Measurements from ENCODE around the gene PRKAA1.

PRKAA1 gene

DNA sequence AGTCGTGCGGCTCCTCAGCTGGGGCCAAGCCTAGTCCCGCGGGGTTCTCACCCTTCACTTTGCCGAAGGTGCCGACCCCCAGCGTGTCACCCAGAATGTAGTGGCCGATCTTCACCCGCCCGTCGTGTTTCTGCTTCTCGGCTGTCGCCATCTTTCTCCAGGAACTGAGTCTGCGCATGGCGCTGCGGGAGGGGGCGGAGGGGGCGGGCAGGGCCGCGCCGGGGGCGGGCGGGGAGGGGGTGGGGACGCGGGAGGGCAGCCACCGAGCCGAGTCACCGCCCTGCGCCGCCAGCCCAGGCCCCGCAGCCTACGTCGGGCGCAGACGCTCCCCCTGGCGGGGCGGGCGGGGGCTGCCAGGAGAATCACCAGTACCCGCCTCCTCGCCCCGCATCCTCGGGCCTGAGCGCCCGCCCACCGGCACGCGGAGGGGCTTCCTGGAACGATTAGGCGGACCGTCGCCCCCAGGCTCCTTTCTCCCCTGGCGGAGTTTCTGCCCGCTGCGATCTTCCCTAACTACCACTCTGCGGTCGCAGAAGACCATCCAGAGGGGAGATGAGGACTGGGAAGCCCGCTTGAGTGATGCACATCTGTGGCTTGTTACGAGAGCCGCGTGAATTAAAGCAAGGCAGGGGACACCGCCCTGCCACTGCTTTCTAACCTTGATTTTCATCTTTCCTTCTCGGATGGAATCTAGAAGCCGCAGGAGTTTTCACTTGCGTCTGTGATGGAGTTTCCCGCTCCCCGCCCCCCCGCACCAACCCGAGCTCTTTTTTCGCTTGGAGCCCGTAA is at the start of gene PRKAA1:
PRKAA1 (minus strand) TSS at position 363 of the 789 bp plus-strand sequence; CDS start at position 178, 185 bp downstream.
- peak; percentile 77 for DNase-seq (ENCODE audit: low read depth, low spot score)

DNA sequence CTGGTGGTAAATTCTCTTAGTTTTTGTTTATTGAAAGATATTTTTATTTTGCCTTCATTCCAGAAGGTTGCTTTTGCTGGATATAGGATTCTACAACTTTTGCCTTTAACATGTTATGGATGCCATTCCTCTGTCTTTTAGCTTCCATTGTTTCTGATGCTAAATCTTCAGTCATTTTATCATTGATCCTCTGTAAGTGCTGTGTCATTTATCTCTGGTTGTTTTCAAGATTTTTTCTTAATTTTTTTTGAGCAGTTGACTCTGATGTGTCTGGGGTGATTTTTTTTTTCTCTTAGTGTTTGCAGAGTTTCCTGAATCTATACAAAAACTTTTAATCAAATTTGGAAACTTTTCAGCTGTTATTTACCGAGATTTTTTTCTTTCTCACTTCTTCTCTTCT is 49.4 kb upstream of the PRKAA1 start:
- no peak for DNase-seq (ENCODE audit: low read depth, low spot score)

DNA sequence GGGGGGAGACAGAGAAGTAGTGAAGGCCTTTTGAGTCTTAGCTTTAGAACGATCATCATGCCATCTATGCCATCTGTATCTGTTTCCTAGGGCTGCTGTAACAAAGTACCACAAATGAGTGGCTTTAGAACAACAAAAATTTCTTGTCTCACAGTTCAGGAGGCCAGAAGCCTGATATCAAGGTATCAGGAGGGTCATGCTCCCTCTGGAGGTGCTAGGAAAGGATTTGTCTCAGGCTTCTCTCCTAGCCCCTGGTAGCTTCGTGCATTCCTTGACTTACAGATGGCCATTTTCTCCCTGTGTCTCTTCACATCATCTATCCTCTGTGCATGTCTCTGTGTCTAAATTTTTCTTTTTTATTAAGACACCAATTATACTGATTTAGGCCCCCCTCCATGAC is 48.2 kb upstream of the PRKAA1 start:
- no peak for DNase-seq (ENCODE audit: low read depth, low spot score)

DNA sequence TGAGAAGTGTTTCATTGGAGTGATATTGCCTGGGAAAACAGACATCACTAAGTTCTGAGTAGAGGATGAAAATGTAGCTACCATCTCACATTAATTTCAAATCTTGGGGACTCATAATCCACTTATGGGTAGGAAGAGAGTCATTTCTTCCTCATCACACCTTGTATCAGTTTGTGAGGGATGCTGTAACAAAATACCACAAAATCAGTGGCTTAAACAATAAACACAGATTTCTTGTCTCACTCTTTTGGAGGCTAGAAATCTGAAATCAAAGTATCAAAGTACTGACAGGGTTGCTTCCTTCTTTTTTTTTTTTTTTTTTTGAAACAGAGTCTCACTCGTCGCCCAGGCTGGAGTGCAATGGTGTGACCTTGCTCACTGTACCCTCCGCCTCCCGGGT is 46.4 kb upstream of the PRKAA1 start:
- DNase-seq (ENCODE audit: low read depth, low spot score): no peak

DNA sequence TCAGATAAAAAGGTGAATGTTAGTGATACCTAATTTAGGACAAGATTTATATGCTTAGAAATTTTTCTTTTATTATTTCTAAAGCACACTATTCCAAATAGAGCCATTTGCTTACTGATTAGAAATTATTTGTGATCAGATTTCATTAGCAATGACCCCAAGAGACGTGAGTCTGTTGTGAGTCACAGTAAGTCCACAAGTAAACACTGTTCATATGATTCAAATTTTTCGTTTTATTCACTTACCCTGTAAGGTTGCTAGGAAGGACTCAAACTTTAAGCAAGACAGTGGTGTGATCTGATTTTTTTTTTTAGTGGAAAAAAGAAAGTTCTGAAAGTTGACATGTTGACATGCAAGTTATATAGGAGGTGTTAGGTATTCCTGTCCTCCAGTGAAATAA is 44.2 kb upstream of the PRKAA1 start:
- DNase-seq (ENCODE audit: low read depth, low spot score): no peak

DNA sequence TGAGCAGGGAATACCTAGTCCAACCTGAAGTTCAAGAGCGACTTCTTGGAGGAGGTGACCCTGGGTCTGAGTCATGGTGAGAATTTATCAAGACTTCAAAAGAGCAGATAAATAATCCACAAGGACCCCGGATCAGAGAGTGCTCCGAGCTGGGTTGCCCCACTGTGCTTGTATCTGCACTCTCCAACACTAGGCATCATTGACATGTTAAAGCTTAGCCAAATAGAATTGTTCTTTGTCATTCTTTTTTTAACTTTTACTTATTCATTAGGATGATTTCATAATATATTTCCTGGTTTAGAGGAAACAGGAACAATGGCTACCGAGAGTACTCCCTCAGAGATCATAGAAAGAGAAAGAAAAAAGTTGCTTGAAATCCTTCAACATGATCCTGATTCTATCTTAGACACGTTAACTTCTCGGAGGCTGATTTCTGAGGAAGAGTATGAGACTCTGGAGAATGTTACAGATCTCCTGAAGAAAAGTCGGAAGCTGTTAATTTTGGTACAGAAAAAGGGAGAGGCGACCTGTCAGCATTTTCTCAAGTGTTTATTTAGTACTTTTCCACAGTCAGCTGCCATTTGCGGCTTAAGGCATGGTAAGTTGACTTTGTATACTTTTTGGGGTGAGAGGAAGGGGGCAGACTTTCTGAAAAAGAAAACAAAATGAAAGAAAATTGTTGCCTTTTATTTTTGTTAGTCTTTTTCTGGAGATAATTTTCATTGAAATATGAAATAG is 43.1 kb upstream of the PRKAA1 start, which contains the start of gene CARD6:
CARD6 (plus strand) TSS at position 300 of the 738 bp plus-strand sequence; CDS start at position 316, 16 bp downstream.
- DNase-seq (ENCODE audit: low read depth, low spot score): no peak

DNA sequence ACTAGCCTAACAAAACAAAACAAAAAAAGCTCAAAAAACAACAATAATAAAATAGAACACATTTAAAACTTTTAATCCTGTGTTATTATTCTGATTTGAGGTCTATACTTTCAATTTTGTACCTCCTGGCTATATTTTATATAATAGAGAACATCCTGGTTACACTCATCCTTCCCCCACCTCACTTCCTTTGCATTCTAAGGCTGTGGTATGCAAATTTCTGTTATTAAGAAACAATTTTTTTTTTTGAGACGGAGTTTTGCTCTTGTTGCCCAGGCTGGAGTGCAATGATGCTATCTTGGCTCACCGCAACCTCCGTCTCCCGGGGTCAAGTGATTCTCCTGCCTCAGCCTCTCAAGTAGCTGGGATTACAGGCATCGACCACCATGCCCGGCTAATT is 39.9 kb upstream of the PRKAA1 start:
- no peak for DNase-seq (ENCODE audit: low read depth, low spot score)

DNA sequence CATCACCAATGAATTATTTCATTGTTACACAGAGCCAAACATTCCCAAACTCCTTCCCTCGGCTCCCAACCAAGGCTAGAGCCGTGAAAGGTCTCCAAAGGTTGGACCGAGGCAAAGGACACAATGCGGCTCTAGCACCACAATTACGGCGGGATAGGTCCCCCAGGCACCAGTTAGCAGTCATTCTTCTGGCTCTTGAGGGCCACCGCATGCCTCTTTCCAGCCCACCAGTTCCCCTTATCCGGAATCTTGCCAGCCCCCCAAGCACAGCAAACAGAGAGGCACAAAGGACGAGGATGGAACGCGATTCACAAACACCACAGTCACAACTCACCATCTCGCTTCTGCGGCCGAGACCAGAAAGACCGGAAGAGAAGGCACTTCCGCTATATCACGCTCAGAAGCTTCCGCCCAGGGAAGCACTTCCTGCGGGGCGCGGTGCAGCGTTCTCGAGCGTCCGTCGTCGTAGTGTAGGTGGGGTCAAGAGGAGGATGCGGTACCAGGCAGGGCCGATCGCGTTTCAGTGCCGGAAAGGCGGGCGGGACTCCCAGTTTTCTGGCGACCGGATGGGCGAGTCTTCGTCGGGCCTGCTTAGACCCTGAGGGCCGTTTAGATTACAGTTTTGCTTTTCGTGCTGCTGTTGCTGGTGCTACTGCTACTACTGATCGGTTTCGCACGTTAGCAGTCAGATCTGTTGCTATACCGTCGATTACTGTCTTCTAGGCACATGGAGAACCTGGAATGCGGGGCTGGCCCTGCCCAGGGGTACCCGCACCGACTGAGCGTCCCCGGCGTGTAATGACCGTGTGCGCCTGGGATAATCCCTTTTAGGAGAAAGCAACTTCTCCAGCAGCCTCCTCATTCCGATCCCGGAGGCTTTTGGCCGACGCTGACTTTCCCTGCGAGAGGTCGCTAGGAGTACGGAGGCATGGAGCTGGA is 36.9 kb upstream of the PRKAA1 start, which contains the start of gene RPL37:
RPL37 (minus strand) TSS at position 374 of the 939 bp plus-strand sequence; CDS start at position 337, 37 bp downstream.
- peak; percentile 80 for DNase-seq (ENCODE audit: low read depth, low spot score)

DNA sequence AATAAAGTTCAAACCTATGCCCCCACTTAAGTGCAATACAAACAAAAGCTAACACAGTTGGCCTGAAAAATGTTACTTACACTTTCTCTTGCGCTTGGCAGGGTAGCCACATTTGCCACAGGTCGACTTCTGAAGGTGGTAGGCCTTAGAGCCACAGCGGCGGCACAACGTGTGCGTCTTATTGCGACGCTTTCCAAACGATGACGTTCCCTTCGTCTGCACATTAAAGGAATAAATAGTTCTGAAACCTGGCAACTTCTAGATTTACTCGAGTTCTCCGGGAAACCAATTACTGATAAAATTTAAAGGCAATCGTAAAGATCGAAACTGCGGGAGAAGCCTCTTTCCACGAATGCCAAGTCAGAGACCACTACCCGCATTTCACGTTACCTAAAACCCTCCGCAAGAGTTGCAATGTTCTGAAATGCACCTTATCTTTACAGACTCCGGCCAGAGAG is 36.2 kb upstream of the PRKAA1 start:
- DNase-seq (ENCODE audit: low read depth, low spot score): no peak

DNA sequence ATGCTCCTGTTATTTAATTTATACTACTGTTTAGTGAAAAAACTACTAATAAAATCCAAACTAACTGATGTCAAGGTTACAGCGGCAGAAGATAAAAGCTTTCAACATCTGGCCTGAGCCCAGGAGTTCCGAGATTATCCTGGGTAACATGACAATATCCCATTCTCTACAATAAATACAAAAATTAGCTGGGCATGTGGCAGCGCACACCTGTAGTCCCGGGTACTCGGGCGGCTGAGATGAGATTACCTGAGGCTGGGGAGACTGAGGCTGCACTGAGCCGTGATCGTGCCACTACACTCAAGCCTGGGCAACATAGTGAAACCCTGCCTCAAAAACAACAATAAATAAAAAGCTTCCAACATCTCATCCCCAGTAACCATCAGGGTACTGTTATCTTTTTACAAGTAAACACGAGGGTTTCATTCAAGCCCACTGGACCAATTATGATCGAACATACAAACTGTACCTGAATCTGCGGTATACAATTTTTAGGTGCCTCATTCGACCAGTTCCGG is 35.6 kb upstream of the PRKAA1 start:
- DNase-seq (ENCODE audit: low read depth, low spot score): no peak

DNA sequence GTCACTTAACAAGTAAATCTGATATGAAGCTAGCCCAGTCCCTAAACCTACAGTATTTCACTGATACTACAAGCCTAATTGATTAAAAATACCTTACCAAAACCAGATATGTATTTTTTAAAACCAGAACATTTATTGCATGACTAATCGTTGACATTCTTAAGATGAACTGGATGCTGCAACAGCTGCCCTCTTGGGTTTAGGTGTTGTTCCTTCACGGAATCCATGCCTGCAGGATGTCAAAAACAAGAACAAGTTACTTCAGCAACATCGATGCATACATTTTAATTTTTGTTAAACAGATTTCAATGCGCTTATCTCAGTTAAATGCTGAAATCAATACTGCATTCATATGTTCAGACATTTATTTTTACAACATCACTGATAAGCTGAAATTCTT is 34.2 kb upstream of the PRKAA1 start:
- DNase-seq (ENCODE audit: low read depth, low spot score): no peak

DNA sequence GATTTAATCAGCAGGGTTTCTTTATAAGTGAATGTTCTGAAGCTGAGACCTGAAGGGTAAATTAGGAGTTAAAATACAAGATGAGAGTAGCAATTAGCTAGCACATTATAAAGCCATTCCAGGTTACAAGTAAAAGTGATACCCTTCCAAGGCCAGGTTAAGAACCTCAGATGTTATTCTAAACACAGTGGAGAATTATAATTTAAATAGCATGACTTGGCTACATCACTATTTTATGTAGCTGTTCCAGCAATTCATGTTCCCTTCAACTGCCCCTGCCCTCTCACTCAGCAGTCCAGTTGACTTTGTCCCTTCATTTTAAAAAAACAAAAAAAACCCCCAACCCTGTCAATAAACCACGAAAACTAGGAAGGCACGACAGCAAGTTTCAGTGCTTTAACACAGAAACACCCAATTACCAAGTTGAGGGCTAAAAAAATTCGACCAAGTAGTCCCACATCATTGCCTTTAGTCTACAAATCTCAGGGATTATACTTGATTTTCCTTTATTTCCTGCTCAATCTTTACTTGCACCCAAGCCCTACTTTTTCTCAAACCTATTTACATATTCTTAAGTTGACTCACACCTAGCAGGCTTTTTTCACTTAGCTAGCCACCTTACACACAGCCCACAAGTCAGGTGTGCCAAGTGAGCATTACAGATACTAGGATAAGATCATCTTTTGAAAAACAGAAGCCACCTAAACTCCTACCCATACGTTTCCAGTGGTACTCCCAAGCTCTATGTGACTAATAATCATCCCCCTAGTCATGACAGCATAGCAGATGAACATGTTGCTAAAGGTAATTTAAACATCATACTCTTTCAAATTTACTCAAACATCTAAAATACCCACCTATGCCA is 33.4 kb upstream of the PRKAA1 start:
- DNase-seq (ENCODE audit: low read depth, low spot score): no peak

DNA sequence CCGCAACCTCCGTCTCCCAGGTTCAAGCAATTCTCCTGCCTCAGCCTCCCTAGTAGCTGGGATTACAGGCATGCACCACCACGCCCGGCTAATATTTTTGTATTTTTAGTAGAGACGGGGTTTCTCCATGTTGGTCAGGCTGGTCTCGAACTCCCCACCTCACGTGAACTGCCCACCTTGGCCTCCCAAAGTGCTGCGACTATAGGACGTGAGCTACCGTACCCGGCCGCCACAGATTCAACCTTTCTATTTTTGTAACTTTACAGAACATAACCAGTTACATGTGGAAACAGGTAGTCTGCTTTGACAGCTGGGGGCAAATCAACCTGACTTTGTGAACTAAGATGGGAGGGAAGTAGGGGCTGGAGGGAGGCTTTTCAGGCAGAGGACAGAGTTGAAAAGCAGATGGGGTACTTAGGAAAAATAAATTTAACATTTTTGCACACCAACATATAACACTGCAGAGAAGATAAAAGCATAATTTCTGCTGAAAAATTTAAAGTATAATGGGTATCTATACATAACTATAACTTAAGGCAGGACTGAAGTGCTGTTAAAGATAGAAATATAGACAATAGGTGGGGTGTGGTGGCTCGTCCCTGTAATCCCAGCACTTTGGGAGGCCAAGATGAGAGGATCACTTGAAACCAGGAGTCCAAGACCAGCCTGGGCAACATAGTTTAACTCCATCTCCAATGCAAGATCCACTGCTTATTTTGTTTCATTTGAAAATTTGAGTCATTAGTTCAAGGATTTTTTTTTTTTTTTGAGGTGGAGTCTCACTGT is 31.8 kb upstream of the PRKAA1 start:
- no peak for DNase-seq (ENCODE audit: low read depth, low spot score)

DNA sequence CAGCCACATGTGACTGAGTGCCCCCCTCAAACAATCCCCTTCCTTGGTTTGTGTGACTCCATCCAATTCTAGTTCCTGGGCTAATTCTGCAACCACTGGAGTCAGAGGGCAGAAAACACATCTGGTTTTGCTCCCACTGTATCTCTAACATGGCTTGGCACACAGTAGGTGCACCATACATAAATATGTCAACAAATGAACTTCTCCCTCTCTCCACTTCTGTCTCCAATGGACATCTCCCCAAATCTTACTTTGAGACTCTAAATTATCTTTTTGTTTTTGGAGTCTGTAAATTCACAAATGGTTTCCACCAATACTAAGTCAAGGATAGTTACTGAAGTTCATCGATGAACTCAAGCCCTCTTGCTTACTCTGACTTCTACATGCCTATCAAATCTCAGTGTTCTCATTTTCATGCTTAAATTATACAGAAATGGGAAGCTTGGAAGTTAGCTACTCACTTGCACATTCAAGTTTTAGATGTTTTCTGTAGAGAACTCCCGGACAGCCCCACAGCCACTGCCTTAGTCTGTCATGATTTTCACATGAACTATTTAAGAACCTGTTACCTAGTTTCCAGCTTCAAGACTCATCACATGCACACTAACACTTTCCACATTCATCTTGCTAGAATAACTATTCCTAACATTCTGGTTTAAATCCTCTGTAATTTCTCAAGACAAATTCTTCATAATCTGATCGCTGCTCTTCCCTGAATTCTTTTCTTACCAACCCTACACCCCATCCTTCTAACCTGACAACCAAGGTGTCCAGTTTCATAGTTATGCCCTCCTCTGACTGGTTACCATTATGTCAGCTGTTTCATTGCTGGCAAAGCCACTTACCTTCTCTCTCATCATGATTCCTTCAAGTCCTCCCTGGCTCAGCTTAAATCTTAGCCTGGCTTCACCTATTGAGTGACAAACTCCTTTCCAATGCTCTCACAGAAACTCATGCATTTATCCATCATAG is 30.8 kb upstream of the PRKAA1 start:
- no peak for DNase-seq (ENCODE audit: low read depth, low spot score)

DNA sequence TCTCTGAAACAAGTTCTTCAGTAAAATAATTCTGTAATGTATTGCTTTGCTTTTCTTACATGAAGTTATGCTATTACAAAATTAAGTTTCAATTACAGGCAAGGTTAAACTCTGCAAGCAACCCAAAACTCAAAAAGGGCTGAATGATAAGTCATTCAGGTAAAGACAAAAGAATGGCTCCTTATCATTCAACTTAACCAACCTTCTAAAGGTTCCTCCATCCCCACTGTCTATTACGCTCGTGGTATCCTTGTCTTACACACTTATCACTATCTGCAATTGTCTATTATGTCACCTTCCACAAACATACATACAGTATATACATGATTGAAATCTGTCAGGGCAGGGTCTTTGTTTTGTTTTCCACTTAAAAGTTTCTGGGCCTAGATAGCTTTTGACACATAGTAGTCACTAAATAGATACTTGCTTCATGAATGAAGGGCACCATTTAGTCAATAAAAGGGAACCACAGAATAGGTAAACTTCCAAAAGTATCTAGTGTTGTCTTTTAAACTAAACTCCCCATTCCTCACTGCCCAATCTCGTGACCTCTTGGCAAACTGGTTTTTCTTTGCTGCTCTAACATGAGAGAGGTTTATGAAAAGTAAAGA is 30.0 kb upstream of the PRKAA1 start:
- no peak for DNase-seq (ENCODE audit: low read depth, low spot score)

DNA sequence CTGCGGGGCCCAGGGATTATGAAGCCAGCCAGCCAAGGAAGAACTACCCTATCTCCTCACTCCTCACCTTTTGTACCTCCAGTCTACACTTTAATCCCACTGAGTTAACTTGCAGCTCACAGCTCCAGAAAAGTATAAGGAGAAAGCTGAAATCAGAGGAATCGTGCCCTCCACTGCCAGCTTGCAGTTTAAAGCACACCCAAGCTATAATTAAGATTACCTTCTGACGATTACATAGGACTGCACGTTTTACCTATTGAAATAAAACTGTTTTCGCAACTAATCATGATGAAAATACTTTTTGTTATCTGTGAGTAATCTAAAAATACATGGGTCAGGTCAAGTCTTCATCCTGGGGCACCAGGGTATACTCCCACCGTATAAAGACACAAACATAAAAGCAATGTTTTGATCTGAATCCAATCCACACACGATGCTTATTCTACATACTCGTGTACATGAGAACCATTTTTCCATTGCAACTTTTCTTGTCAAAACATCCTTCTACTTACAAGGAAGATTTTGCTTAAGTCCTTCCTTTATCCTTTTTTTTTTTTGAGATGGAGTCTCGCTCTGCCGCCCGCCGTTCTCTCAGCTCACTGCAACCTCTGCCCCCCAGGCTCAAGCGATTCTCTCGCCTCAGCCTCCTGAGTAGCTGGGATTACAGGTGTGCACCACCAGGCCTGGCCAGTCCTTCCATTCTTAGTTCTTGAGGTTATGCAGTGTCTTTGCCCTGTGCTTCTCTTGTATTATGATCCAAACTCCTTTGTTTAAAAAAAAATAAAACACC is 29.2 kb upstream of the PRKAA1 start:
- no peak for DNase-seq (ENCODE audit: low read depth, low spot score)

Measured in activated naive CD8-positive, alpha-beta T cell treated with anti-CD3 and anti-CD28 coated beads, Interleukin-2, amount 50 U/mL, for 16 hours (primary cell).